NCI-H748 treated with DMSO at 0.1 percent for 48 hours (cell line): Measurements from ENCODE around the gene DDI2.
"Not testable (repeated sequence)": the region's sequence is repeated elsewhere in the genome, so short reads cannot be mapped to it uniquely, and the experiment has no call there.

Experiments used
- DNase-seq: peaks from one replicate; lab custom pipeline; 2025; lab: John Stamatoyannopoulos, UW

DDI2 gene

GRCh38 chr1:15678578-15678977 is 61.3 kb downstream of the DDI2 start:
- no peak for DNase-seq

GRCh38 chr1:15680131-15680530 is 62.9 kb downstream of the DDI2 start:
- no peak for DNase-seq

GRCh38 chr1:15680561-15681348 is 63.5 kb downstream of the DDI2 start:
- no peak for DNase-seq

GRCh38 chr1:15681349-15682292 is 64.4 kb downstream of the DDI2 start:
- DNase-seq = no peak

GRCh38 chr1:15682936-15683341 is 65.7 kb downstream of the DDI2 start:
- DNase-seq = no peak

DNA sequence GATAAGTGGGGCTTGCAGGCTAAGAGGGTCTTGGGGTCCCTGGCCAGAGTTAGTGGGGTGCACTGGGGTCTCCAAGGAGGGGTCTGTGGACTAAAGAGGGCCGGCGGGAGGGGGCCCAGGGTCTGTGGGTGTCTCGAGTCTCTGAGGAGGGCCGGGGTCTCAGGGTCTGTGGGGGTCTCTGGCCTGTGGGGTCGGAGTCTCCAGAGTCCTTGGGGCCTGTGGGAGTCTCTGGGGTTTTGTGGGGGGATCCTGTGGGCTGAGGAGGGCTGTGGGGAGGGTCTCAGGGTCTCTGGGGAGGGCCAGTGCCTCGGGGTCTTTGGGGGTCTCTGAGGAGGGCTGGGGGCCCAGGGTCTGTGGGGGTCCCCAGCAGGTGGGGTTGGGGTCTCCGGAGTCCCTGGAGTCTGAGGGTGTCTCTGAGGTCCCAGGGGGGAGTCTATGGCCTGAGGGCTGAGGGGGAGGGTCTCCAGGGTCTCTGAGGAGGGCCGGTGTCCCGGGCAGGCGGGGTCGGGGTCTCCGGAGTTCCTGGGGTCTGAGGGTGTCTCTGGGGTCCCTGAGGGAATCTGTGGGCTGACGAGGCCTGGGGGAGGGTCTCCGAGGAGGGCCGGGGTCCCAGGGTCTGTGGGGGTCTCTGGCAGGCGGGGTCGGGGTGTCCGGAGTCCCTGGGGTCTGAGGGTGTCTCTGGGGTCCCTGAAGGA is 66.2 kb downstream of the DDI2 start:
- no peak for DNase-seq

DNA sequence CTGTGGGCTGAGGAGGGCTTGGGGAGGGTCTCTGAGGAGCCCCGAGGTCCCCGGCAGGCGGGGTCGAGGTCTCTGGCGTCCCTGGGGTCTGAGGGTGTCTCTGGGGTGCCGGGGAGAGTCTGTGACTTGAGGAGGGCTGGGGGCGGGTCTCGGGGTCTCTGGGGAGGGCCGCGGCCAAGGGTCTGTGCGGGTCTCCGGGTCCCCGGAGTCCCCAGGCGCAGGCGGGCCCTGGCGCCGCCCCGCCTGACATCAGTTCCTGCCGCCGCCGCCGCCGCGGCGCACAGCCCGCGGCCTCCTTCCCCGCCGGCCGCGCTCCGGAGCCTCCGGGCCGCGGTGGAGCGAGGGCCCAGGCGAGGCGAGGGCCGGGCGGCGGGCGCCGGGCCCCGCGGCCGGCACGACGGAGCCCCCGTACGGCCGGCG is 66.8 kb downstream of the DDI2 start, which contains the start of gene PLEKHM2:
Gene PLEKHM2 (plus strand): TSS at position 279 of the 420 bp plus-strand sequence. CDS start 239 bp downstream, outside the sequence.
- DNase-seq = no peak

DNA sequence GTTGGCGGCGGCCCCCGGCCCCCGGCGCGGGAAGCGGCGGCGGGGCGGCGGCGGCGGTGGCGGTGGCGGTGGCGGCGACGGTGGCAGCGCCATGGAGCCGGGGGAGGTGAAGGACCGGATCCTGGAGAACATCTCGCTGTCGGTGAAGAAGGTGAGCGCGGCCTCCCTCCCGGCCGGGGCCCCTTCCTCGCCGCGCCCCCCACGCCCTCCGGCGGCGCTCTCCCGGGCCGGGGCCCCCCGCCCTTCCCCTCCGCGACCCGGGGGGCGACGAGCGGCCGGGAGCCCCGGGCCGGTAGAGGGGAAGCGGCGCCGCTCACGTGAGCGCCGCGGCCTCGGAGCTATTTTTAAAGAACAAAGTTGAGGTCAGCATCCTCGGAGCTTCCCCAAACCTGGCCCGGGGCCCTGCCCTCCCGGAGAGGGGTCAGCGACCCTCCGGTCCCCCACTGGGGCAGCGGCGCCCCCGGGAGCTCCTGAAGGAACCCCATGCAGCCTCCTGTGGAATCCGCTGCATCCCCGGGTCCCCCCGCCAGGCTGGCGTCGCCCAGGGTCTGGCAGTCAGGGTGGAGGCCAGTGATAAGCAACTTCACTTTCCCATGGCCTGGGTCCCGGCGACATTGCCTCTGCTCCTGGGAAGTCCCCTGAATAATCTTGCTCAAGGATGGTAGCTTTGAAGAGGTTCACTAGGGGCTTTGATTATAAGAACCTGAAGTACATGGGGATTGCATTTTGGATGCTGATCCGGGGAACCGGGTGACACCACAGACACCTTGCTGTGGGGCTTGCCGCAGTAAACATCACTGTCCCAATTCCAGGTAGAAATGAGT is 67.4 kb downstream of the DDI2 start:
- no peak for DNase-seq

GRCh38 chr1:15685820-15686219 is 68.6 kb downstream of the DDI2 start:
- no peak for DNase-seq

- no peak for DNase-seq
These were observed 70.2 kb downstream of the DDI2 start for GRCh38 chr1:15687446-15687845.

- no peak for DNase-seq
These were observed 73.1 kb downstream of the DDI2 start for GRCh38 chr1:15690317-15690716.

GRCh38 chr1:15691434-15692032 is 74.3 kb downstream of the DDI2 start:
- DNase-seq = no peak

DNA sequence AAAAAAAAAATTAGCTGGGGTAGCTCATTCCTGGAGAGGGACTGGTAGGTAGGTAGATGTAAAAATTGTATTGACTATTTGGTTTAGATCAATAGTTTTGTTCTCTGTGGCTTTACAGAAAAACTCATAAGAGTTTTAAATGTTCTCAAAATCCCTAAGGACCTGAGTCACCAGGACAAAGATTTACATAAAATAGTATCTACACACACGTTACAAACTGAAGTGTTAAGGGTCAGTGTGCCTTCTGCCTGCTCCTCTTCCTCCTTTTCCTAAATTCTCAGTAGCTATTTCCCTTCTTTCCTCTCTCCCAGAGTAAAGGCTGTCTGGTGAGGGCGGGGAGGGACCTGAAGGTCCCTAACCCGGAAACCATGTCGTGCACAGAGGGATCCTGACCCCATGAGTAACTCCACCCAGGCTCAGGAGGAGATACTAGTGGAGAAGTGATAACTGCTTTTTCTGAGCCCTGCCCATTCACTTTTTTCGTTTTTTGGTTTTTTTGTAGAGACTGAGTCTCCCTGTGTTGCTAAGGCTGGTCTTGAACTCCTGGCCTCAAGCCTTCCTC is 74.9 kb downstream of the DDI2 start:
- DNase-seq = no peak

- DNase-seq = no peak
These were observed 76.1 kb downstream of the DDI2 start for GRCh38 chr1:15693371-15693770.

GRCh38 chr1:15696956-15697521 is 79.8 kb downstream of the DDI2 start:
- no peak for DNase-seq

GRCh38 chr1:15698201-15698600 is 80.9 kb downstream of the DDI2 start:
- DNase-seq = no peak

DNA sequence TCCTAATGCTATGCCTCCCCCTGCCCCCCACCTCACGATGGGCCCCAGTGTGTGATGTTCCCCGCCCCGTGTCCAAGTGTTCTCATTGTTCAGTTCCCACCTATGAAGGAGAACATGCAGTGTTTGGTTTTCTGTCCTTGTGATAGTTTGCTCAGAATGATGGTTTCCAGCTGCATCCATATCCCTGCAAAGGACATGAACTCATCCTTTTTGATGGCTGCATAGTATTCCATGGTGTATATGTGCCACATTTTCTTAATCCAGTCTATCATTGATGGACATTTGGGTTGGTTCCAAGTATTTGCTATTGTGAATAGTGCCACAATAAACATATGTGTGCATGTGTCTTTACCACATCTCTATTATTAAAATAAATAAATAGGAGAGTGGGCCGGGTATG is 82.1 kb downstream of the DDI2 start:
- not testable (repeated sequence) for DNase-seq

DNA sequence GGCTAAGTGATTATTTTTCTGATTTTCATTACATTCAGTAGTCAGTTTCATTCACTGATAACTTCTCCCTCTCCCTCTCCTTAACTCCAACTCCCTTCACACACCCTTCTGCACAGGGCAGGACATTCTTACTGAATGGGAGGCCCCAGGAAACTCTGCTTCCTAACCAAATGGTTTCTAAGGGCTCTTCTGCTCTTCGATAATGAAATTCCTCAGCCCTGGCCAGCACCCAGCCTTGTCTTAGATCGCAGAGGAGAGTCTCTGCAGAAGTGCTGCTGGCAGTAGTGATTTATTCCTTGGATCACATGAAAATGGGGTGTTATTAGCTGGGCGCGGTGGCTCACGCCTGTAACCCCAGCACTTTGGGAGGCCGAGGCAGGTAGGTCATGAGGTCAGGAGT is 83.2 kb downstream of the DDI2 start:
- DNase-seq = no peak

DNA sequence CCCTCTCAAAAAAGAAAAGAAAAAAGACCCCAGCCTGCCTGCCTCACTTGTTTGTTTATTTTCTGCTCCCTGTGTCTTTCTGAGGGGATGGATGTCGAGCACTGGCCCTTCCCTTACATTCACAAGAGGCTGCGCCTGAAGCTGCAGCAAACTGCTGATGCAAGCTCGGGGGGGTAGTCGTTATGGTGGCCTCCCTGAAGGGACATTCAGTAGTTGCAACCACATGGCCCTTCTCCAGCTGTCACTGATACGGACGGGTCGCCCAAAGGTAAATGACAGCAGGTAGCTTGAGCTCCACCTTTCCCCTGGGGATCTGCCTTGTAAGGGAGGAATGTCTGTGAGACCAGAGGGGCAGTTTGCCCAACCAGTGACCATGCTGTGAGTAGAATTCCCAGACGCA is 84.5 kb downstream of the DDI2 start:
- DNase-seq = no peak
